H9 (cell line): ENCODE data around the gene PRR35. TPM values are rescaled to one million over a fixed set of nuclear protein-coding genes. Genes with fewer than 3 reads are reported as not detected.

ENCODE experiments used
- DNase-seq: peaks from one replicate; pipeline ENCODE4 v3.0.0-alpha.2; 2017
- H2AFZ ChIP-seq: one replicate; pipeline ENCODE4 v1.6.1; 2013; ENCODE audit warnings: mild to moderate bottlenecking, low read length, control low read depth, moderate library complexity
- H2AK5ac ChIP-seq: 2 replicates; pipeline ENCODE4 v1.6.1; 2013; ENCODE audit warnings: low read length, control low read depth, mixed read lengths; ENCODE audit not compliant: insufficient read length
- H2BK120ac ChIP-seq: one replicate; pipeline ENCODE4 v1.6.1; 2013; ENCODE audit warnings: low read depth, mild to moderate bottlenecking, low read length, control low read depth, inconsistent platforms; ENCODE audit not compliant: poor library complexity, severe bottlenecking
- H2BK12ac ChIP-seq: 2 replicates; pipeline ENCODE4 v1.6.1; 2013; ENCODE audit warnings: low read length, control low read depth, mixed read lengths, low read depth; ENCODE audit not compliant: insufficient read length
- H2BK15ac ChIP-seq: 2 replicates; pipeline ENCODE4 v1.6.1; 2013; ENCODE audit warnings: low read depth, low read length, control low read depth
- H2BK20ac ChIP-seq: one replicate; pipeline ENCODE4 v1.6.1; 2013; ENCODE audit warnings: low read depth, mild to moderate bottlenecking, low read length, control low read depth, inconsistent platforms; ENCODE audit not compliant: poor library complexity, severe bottlenecking
- H2BK5ac ChIP-seq: 2 replicates; pipeline ENCODE4 v1.6.1; 2013; ENCODE audit warnings: low read length, control low read depth, mixed read lengths; ENCODE audit not compliant: insufficient read length
- H3K14ac ChIP-seq: 2 replicates; pipeline ENCODE4 v1.6.1; 2013; ENCODE audit warnings: low read length, control low read depth; ENCODE audit not compliant: insufficient read depth
- H3K18ac ChIP-seq: 2 replicates; pipeline ENCODE4 v1.6.1; 2013; ENCODE audit warnings: low read depth, mild to moderate bottlenecking, mixed read lengths, low read length, control low read depth; ENCODE audit not compliant: insufficient read length
- H3K23ac ChIP-seq: 2 replicates; pipeline ENCODE4 v1.6.1; 2013; ENCODE audit warnings: low read length, control low read depth, mixed read lengths, low read depth; ENCODE audit not compliant: insufficient read length
- H3K23me2 ChIP-seq: 2 replicates; pipeline ENCODE4 v1.6.1; 2013; ENCODE audit warnings: low read depth, mild to moderate bottlenecking, mixed read lengths, low read length, control low read depth; ENCODE audit not compliant: insufficient read length, poor library complexity, severe bottlenecking
- H3K27ac ChIP-seq: 2 replicates; pipeline ENCODE4 v1.5.1; 2013; ENCODE audit warnings: low read length, control low read depth, mixed read lengths, low read depth; ENCODE audit not compliant: insufficient read length
- H3K27me3 ChIP-seq: 2 replicates; pipeline ENCODE4 v1.6.1; 2013; ENCODE audit warnings: low read length, control low read depth, inconsistent platforms; ENCODE audit not compliant: insufficient read depth
- H3K4ac ChIP-seq: 2 replicates; pipeline ENCODE4 v1.6.1; 2013; ENCODE audit warnings: low read depth, mild to moderate bottlenecking, control low read depth, inconsistent platforms, low read length, moderate library complexity
- H3K4me1 ChIP-seq: 2 replicates; pipeline ENCODE4 v1.6.1; 2013; ENCODE audit warnings: low read length, control low read depth, inconsistent platforms; ENCODE audit not compliant: insufficient read depth
- H3K4me2 ChIP-seq: 2 replicates; pipeline ENCODE4 v1.6.1; 2013; ENCODE audit warnings: low read length, control low read depth, mixed read lengths; ENCODE audit not compliant: insufficient read length, insufficient read depth
- H3K56ac ChIP-seq: 2 replicates; pipeline ENCODE4 v1.6.1; 2013; ENCODE audit warnings: low read depth, mild to moderate bottlenecking, mixed read lengths, low read length, control low read depth; ENCODE audit not compliant: insufficient read length
- H3K79me1 ChIP-seq: 2 replicates; pipeline ENCODE4 v1.6.1; 2013; ENCODE audit warnings: low read depth, mild to moderate bottlenecking, moderate library complexity, low read length, control low read depth, inconsistent platforms; ENCODE audit not compliant: insufficient read depth, poor library complexity, severe bottlenecking
- H3K79me2 ChIP-seq: 2 replicates; pipeline ENCODE4 v1.6.1; 2013; ENCODE audit warnings: low read length, control low read depth, inconsistent platforms; ENCODE audit not compliant: insufficient read depth
- H3K9ac ChIP-seq: 2 replicates; pipeline ENCODE4 v1.6.1; 2013; ENCODE audit warnings: low read length, control low read depth, mixed read lengths; ENCODE audit not compliant: insufficient read length; ENCODE audit errors: extremely low read depth
- H3K9me3 ChIP-seq: one replicate; pipeline ENCODE4 v1.6.1; 2013; ENCODE audit warnings: low read depth, low read length, inconsistent platforms; ENCODE audit not compliant: control insufficient read depth
- H3T11ph ChIP-seq: one replicate; pipeline ENCODE4 v1.6.1; 2013; ENCODE audit warnings: mild to moderate bottlenecking, low read length, control low read depth, inconsistent platforms
- H4K20me1 ChIP-seq: one replicate; pipeline ENCODE4 v1.6.1; 2013; ENCODE audit not compliant: control insufficient read depth, insufficient read length, insufficient read depth
- H4K5ac ChIP-seq: 2 replicates; pipeline ENCODE4 v1.6.1; 2013; ENCODE audit warnings: low read depth, mild to moderate bottlenecking, mixed read lengths, low read length, control low read depth; ENCODE audit not compliant: insufficient read length
- H4K8ac ChIP-seq: replicated peaks from 2 replicates; pipeline ENCODE4 v1.6.1; 2013; ENCODE audit warnings: low read length, control low read depth, mixed read lengths, low read depth; ENCODE audit not compliant: insufficient read length
- H4K91ac ChIP-seq: 2 replicates; pipeline ENCODE4 v1.6.1; 2013; ENCODE audit warnings: low read depth, mild to moderate bottlenecking, moderate library complexity, mixed read lengths, low read length, control low read depth; ENCODE audit not compliant: insufficient read length
- H3K27ac Mint-ChIP-seq, 3 experiments: 2 replicates in 2 of 3; 3 replicates in 1 of 3; pipeline ENCODE4 v1.8.0; 2020 to 2021; ENCODE audit warnings: mixed read lengths in 3 of 3, mild to moderate bottlenecking in 1 of 3, moderate library complexity in 1 of 3
- H3K27me3 Mint-ChIP-seq: 2 replicates; pipeline ENCODE4 v1.8.0; 2021; ENCODE audit warnings: low read depth, mild to moderate bottlenecking, moderate library complexity, mixed read lengths
- H3K36me3 Mint-ChIP-seq, 3 experiments: 2 replicates in 2 of 3; 3 replicates in 1 of 3; pipeline ENCODE4 v1.8.0; 2020 to 2021; ENCODE audit warnings: low read depth in 3 of 3, mixed read lengths in 3 of 3; ENCODE audit not compliant: insufficient read depth in 1 of 3
- H3K4me1 Mint-ChIP-seq, 2 experiments: 2 replicates each; pipeline ENCODE4 v1.8.0; 2020; ENCODE audit warnings: mixed read lengths in 2 of 2
- H3K4me3 Mint-ChIP-seq, 2 experiments: 2 replicates in 1 of 2; 3 replicates in 1 of 2; pipeline ENCODE4 v1.8.0; 2020 to 2021; ENCODE audit warnings: mild to moderate bottlenecking in 2 of 2, mixed read lengths in 2 of 2, moderate library complexity in 1 of 2
- H3K9me3 Mint-ChIP-seq, 2 experiments: 2 replicates in 1 of 2; 3 replicates in 1 of 2; pipeline ENCODE4 v1.8.0; 2020; ENCODE audit warnings: mild to moderate bottlenecking in 2 of 2, mixed read lengths in 2 of 2, moderate library complexity in 1 of 2
- CTCF ChIP-seq: fragments of 200-600 bp; sonication (generic); conservative IDR thresholded peaks from 3 replicates; pipeline ENCODE4 v1.8.0; 2021; ENCODE audit warnings: antibody characterized with exemption, mild to moderate bottlenecking
- WGBS: extraction: QIAGEN DNeasy Blood & Tissue Kit; methylation state at CpG from one replicate; pipeline ENCODE4 v1.1.7; 2013; ENCODE audit warnings: missing lambda C conversion rate, low lambda C conversion rate, mixed read lengths; ENCODE audit not compliant: insufficient read length; ENCODE audit errors: extremely low coverage; 5-methylcytosine and 5-hydroxymethylcytosine counted together
- total RNA-seq: library from RNA; stranded (reverse); gene quantifications from 2 replicates; pipeline ENCODE4 v1.2.1, GENCODE V29; 2021

PRR35 gene
- total RNA-seq, 1 experiment from 2014 or later: 0.33 TPM

- Histone ChIP-seq H2BK15ac (no peak within 1 kb of the TSS), H3K27ac (peak within 1 kb of the TSS; percentile 14), H4K8ac (no peak within 1 kb of the TSS), H3K18ac (peak within 1 kb of the TSS; percentile 99), H2BK20ac (no peak within 1 kb of the TSS), H4K5ac (no peak within 1 kb of the TSS), H4K20me1 (no peaks in the 10 kb centered on the region), H3K9me3 (no peaks in the 10 kb centered on the region), H2BK120ac (no peak within 1 kb of the TSS), H3K4me1 (no peaks in the 10 kb centered on the region), H2AK5ac (no peak within 1 kb of the TSS), H3K27me3 (peaks cover 7% of the 10 kb centered on the region; the same call in 1 of the 2 replicates), H2BK5ac (no peak within 1 kb of the TSS), H3K14ac (peak within 1 kb of the TSS; percentile 99), H3K79me2 (no peaks in the 10 kb centered on the region; the same call in 1 of the 2 replicates), H2AFZ (no peak within 1 kb of the TSS), H2BK12ac (no peak within 1 kb of the TSS), H4K91ac (no peak within 1 kb of the TSS), H3K56ac (no peak within 1 kb of the TSS), H3K23ac (no peak within 1 kb of the TSS), H3K9ac (peak within 1 kb of the TSS; percentile 78), H3K4me2 (peak within 1 kb of the TSS; percentile 61), H3T11ph (no peak within 1 kb of the TSS), H3K23me2 (peaks cover 5% of the 10 kb centered on the region), H3K79me1 (peaks cover 3% of the 10 kb centered on the region), H3K4ac (no peak within 1 kb of the TSS)
- Mint-ChIP-seq H3K27me3 (peaks cover 52% of the 10 kb centered on the region), H3K4me1 (peaks cover 16 to 25% of the 10 kb centered on the region in 2 experiments), H3K9me3 (0 out of 5 replicates have a peak, but pooled peaks cover 0 to 3% of the 10 kb centered on the region in 2 experiments), H3K36me3 (peaks cover 0 to 12% (median 7%) of the 10 kb centered on the region in 3 experiments; a peak in 6 of 7 replicates), H3K4me3 (peak within 1 kb of the TSS; percentile 94 to 99), H3K27ac (peak within 1 kb of the TSS; percentile 99 to 100 (median 100))
- WGBS: no CpG with 5 or more reads among the region's 67 CpGs
- TF ChIP-seq CTCF: 0 out of 3 replicates have a peak, but pooled peaks have one; percentile 18
- peak; percentile 99 for DNase-seq
Observed at GRCh38 chr16:589658-590187, 29.5 kb downstream of the PRR35 start, which contains the start of gene RAB40C. Gene RAB40C, plus strand, starts transcription at chr16:590066. Its CDS starts 226 bp downstream, at chr16:590292.
